Tibial nerve (tissue), 4 donors: ENCODE results near the gene SPINT1. TPM values are rescaled to one million over a fixed set of nuclear protein-coding genes. Genes with fewer than 3 reads are reported as not detected.

Experiments
- DNase-seq, 2 donors: peaks; one replicate each; pipeline ENCODE4 v3.0.0-alpha.2; 2019; ENCODE audit warnings: low spot score in 2 of 2
- H3K27ac ChIP-seq, 4 donors: fragments of 200-600 bp; sonication (generic) in 3 of 4; one replicate each; pipeline ENCODE4 v1.5.1; 2017 to 2019; ENCODE audit warnings: mild to moderate bottlenecking in 1 of 4
- H3K27me3 ChIP-seq, 2 donors: fragments of 200-600 bp; sonication (generic) in 1 of 2; one replicate each; pipeline versions ENCODE4 v1.5.1 to v1.6.0; 2017 to 2019
- H3K36me3 ChIP-seq, 3 donors: fragments of 200-600 bp; sonication (generic); one replicate each; pipeline ENCODE4 v1.5.1; 2018 to 2019
- H3K4me1 ChIP-seq, 4 donors: fragments of 200-600 bp; sonication (generic) in 3 of 4; one replicate each; pipeline ENCODE4 v1.5.1; 2017 to 2019
- H3K4me3 ChIP-seq, 4 donors: fragments of 200-600 bp; sonication (generic) in 3 of 4; one replicate each; pipeline ENCODE4 v1.5.1; 2017 to 2019; ENCODE audit warnings: mild to moderate bottlenecking in 1 of 4, moderate library complexity in 1 of 4
- H3K9me3 ChIP-seq, 4 donors: fragments of 200-600 bp; sonication (generic) in 3 of 4; one replicate each; pipeline ENCODE4 v1.5.1; 2017 to 2019
- CTCF ChIP-seq, 5 experiments: fragments of 200-600 bp in 3 of 5; fragments of 450-650 bp in 2 of 5; sonication (generic) in 3 of 5; IDR thresholded peaks; one replicate each; pipeline ENCODE4 v1.5.1; 2016 to 2019; ENCODE audit warnings: antibody characterized with exemption in 5 of 5, mild to moderate bottlenecking in 3 of 5, moderate library complexity in 2 of 5
- EP300 ChIP-seq, 2 donors: sonication (generic); formaldehyde crosslinking; IDR thresholded peaks; one replicate each; pipeline ENCODE4 v1.6.1; 2017; ENCODE audit warnings: antibody characterized with exemption in 2 of 2, mild to moderate bottlenecking in 1 of 2
- POLR2A ChIP-seq, 2 donors: fragments of 450-650 bp; IDR thresholded peaks; one replicate each; pipeline ENCODE4 v1.6.1; 2017; ENCODE audit warnings: antibody characterized with exemption in 2 of 2, mild to moderate bottlenecking in 2 of 2, moderate library complexity in 2 of 2
- WGBS, 2 donors: methylation state at CpG; one replicate each; pipeline ENCODE4 v1.1.5; 2018; 5-methylcytosine and 5-hydroxymethylcytosine counted together
- small RNA-seq: library from RNA; depleted of rRNA; stranded (forward); fragments of <200 nt; gene quantifications from one replicate; pipeline ENCODE3, GENCODE V24; 2016
- total RNA-seq, 4 donors: library from RNA; depleted of rRNA; stranded (reverse); fragments of >200 nt; gene quantifications; one replicate each; pipeline ENCODE4 v1.1.0, GENCODE V29; 2016

Gene SPINT1
- total RNA-seq, 4 donors from 2014 or later: 1.1 to 12.0 (median 4.2) TPM

- H3K4me1 ChIP-seq: peaks cover 0 to 58% (median 26%) of the 10 kb centered on the region in 4 donors
- peak overlapping the region; percentile 42 to 56 (median 52) for H3K4me3 ChIP-seq
- H3K27me3 ChIP-seq: no peaks in the 10 kb centered on the region
- no peaks in the 10 kb centered on the region for H3K9me3 ChIP-seq
- peaks cover 0 to 18% (median 7%) of the 10 kb centered on the region in 3 donors for H3K36me3 ChIP-seq
- TF ChIP-seq EP300 (IDR thresholded peaks at IDR 0.05) (no peak), POLR2A (IDR thresholded peaks at IDR 0.05) (no peak), CTCF (IDR thresholded peaks at IDR 0.05) (no peak)
- peak overlapping the region; percentile 63 to 94 (median 90) for H3K27ac ChIP-seq
- DNase-seq: no peak
- 16 to 20% methylated on average over 17 to 19 of the region's 22 CpGs for WGBS, 2 donors
These were observed 63.3 kb downstream of the SPINT1 start for GRCh38 chr15:40906991-40907802.

Small RNAs within 50 kb of the gene (small RNA-seq; reads per million reads assigned to genes)
- not detected for gene AC025166.1

Other genes starting within 250 kb of the SPINT1 start
- 1 to 10 TPM in 2 of 4 donors, under 1 TPM in 2; under 0.01 to 1.3 (median 0.99) TPM for gene KNL1, start 249.8 kb upstream of the SPINT1 start, total RNA-seq
- under 1 TPM in 2 of 4 donors, not detected in 2; 0.42 to 0.59 TPM for gene RAD51, start 148.9 kb upstream of the SPINT1 start, total RNA-seq
- gene RMDN3, start 88.8 kb upstream of the SPINT1 start, total RNA-seq: 10 to 100 TPM; 26.7 to 41.1 (median 39.1) TPM
- 10 to 100 TPM; 24.5 to 49.4 (median 44.1) TPM for gene GCHFR, start 80.0 kb upstream of the SPINT1 start, total RNA-seq
- gene C15orf62, start 74.1 kb upstream of the SPINT1 start, total RNA-seq: under 1 TPM in 1 of 4 donors, not detected in 3; 0.59 TPM
- 10 to 100 TPM; 19.0 to 48.5 (median 34.2) TPM for gene ZFYVE19, start 37.0 kb upstream of the SPINT1 start, total RNA-seq
- gene DNAJC17, start 36.6 kb upstream of the SPINT1 start, total RNA-seq: 10 to 100 TPM; 23.9 to 61.5 (median 36.3) TPM
- not detected for gene PPP1R14D, start 15.3 kb upstream of the SPINT1 start, total RNA-seq
- gene RHOV, start 30.2 kb downstream of the SPINT1 start, total RNA-seq: under 1 TPM in 2 of 4 donors, not detected in 2; 0.39 to 0.60 TPM
- gene VPS18, start 50.4 kb downstream of the SPINT1 start, total RNA-seq: 10 to 100 TPM; 22.2 to 29.2 (median 25.2) TPM
- gene DLL4, start 85.3 kb downstream of the SPINT1 start, total RNA-seq: 10 to 100 TPM in 1 of 4 donors, 1 to 10 TPM in 3; 4.2 to 11.2 (median 7.1) TPM
- gene CHAC1, start 109.4 kb downstream of the SPINT1 start, total RNA-seq: 1 to 10 TPM in 1 of 4 donors, not detected in 3; 2.7 TPM